ENCODE data around the gene ALOX15.

DNA sequence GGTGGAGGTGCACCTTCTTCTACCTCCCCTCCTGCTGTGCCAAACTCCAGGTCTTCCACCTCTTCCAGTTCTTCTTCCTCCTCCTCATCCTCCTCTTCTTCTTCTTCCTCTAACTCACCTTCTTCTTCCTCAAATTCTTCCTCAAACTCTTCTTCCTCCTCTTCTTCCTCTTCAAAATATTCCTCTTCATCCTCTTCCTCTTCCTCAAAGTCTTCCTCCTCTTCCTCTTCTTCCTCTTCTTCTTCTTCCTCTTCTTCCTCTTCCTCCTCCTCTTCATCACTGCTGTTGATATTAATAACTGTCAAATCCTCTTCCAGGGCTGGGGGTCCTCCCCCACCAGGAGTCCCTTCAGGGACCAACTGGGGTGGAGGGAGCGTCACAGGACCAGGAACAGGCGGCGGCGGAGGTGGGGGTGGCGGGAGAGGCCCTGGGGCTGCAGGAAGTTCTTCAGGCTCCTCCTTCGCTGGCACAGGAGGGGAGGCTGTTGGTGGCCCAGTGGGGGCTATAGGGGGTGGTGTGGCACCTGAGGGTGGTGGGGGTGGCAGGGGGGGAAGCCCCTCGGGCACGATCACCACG is 30.7 kb upstream of the ALOX15 start:
- TF ChIP-seq, protein P1, sequence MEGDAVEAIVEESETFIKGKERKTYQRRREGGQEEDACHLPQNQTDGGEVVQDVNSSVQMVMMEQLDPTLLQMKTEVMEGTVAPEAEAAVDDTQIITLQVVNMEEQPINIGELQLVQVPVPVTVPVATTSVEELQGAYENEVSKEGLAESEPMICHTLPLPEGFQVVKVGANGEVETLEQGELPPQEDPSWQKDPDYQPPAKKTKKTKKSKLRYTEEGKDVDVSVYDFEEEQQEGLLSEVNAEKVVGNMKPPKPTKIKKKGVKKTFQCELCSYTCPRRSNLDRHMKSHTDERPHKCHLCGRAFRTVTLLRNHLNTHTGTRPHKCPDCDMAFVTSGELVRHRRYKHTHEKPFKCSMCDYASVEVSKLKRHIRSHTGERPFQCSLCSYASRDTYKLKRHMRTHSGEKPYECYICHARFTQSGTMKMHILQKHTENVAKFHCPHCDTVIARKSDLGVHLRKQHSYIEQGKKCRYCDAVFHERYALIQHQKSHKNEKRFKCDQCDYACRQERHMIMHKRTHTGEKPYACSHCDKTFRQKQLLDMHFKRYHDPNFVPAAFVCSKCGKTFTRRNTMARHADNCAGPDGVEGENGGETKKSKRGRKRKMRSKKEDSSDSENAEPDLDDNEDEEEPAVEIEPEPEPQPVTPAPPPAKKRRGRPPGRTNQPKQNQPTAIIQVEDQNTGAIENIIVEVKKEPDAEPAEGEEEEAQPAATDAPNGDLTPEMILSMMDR (IDR thresholded peaks at IDR 0.05), result no peak
- no peak for TF ChIP-seq POLR2A (IDR thresholded peaks at IDR 0.05)
